Endothelial cell of umbilical vein (primary cell): Measurements from ENCODE around the gene THEM4. TPM values are rescaled to one million over a fixed set of nuclear protein-coding genes. Genes with fewer than 3 reads are reported as not detected.

Experiments
- BruUV-seq: library from RNA; stranded (reverse); fragments of 400-500 nt; replicated peaks from 2 replicates; lab custom pipeline; 2021; lab: Mats Ljungman, UMichigan
- CTCF ChIA-PET: fragments of 300-600, 350-600 bp; sonication (Branson Sonifier 250); formaldehyde crosslinking; loops from one replicate; lab custom pipeline; 2021; ENCODE audit warnings: antibody characterized with exemption, inconsistent platforms; lab: Charles Lee
- POLR2A ChIA-PET: fragments of 300-600, 350-600 bp; sonication (Branson Sonifier 250); formaldehyde crosslinking; loops from one replicate; lab custom pipeline; 2021; ENCODE audit warnings: antibody characterized with exemption, inconsistent platforms; lab: Charles Lee
- DNase-seq: peaks from one replicate; pipeline ENCODE4 v3.0.0-alpha.2; 2011; ENCODE audit warnings: low read depth, low spot score
- FAIRE-seq: peaks from 2 replicates; lab custom pipeline; 2011; peaks lifted over from hg19 to GRCh38; lab: Jason Lieb, UNC
- H2AFZ ChIP-seq: 2 replicates; pipeline ENCODE4 v1.6.0; 2012; ENCODE audit warnings: low read depth, low read length, control low read depth, inconsistent platforms
- H3K27ac ChIP-seq: 2 replicates; pipeline ENCODE4 v1.5.1; 2011; ENCODE audit warnings: low read depth, mild to moderate bottlenecking, control low read depth, low read length, moderate library complexity; ENCODE audit not compliant: insufficient read depth
- H3K27me3 ChIP-seq, 2 experiments: 2 replicates each; pipeline versions ENCODE4 v1.6.0 to v1.6.1; 2011; ENCODE audit warnings: low read length in 2 of 2, mixed read lengths in 1 of 2; ENCODE audit not compliant: control insufficient read depth in 2 of 2, insufficient read depth in 2 of 2
- H3K36me3 ChIP-seq, 2 experiments: 2 replicates in 1 of 2; 3 replicates in 1 of 2; pipeline ENCODE4 v1.5.1; 2011; ENCODE audit warnings: low read length in 2 of 2, mild to moderate bottlenecking in 1 of 2, moderate library complexity in 1 of 2; ENCODE audit not compliant: control insufficient read depth in 2 of 2, insufficient read depth in 2 of 2; ENCODE audit errors: extremely low read depth in 1 of 2
- H3K4me1 ChIP-seq: 3 replicates; pipeline ENCODE4 v1.5.1; 2011; ENCODE audit warnings: mild to moderate bottlenecking, low read length; ENCODE audit not compliant: control insufficient read depth, insufficient read depth; ENCODE audit errors: extremely low read depth
- H3K4me2 ChIP-seq: 2 replicates; pipeline ENCODE4 v1.6.1; 2011; ENCODE audit warnings: low read length, control low read depth, mixed read lengths; ENCODE audit not compliant: insufficient read depth
- H3K4me3 ChIP-seq, 3 experiments: fragments of 200-600 bp in 1 of 3; sonication (generic), shearing (Covaris generic) in 1 of 3; replicated peaks in 1 of 3; 2 replicates each; pipeline ENCODE4 v1.5.1; 2011 to 2016; ENCODE audit warnings: control low read depth in 3 of 3, low read length in 3 of 3, mild to moderate bottlenecking in 2 of 3, inconsistent platforms in 1 of 3, low read depth in 1 of 3, moderate library complexity in 1 of 3; ENCODE audit not compliant: insufficient read depth in 1 of 3
- H3K79me2 ChIP-seq: 2 replicates; pipeline ENCODE4 v1.6.0; 2012; ENCODE audit warnings: low read length, inconsistent platforms; ENCODE audit not compliant: control insufficient read depth, insufficient read depth
- H3K9ac ChIP-seq: replicated peaks from 2 replicates; pipeline ENCODE3; 2011; ENCODE audit warnings: low read length, control low read depth; ENCODE audit not compliant: insufficient read depth; ENCODE audit errors: extremely low read depth
- H3K9me1 ChIP-seq: replicated peaks from 3 replicates; pipeline ENCODE4 v1.6.0; 2011; ENCODE audit warnings: mild to moderate bottlenecking, low read length; ENCODE audit not compliant: control insufficient read depth, insufficient read depth; ENCODE audit errors: extremely low read depth
- H3K9me3 ChIP-seq: replicated peaks from 2 replicates; pipeline ENCODE4 v1.5.1; 2012; ENCODE audit warnings: low read length, inconsistent platforms; ENCODE audit not compliant: control insufficient read depth, insufficient read depth
- H4K20me1 ChIP-seq: replicated peaks from 2 replicates; pipeline ENCODE3; 2011; ENCODE audit warnings: mild to moderate bottlenecking, low read length; ENCODE audit not compliant: control insufficient read depth, insufficient read depth; ENCODE audit errors: extremely low read depth
- EZH2 ChIP-seq: IDR thresholded peaks from 2 replicates; pipeline ENCODE4 v1.6.1; 2012; ENCODE audit warnings: borderline replicate concordance, low read depth, mild to moderate bottlenecking, moderate library complexity, low read length, inconsistent platforms; ENCODE audit not compliant: severe bottlenecking
- FOS ChIP-seq: IDR thresholded peaks from 2 replicates; pipeline ENCODE4 v1.6.1; 2011; ENCODE audit warnings: mild to moderate bottlenecking, low read length, moderate library complexity, borderline replicate concordance; ENCODE audit not compliant: insufficient read depth
- GATA2 ChIP-seq: IDR thresholded peaks from 2 replicates; pipeline ENCODE4 v1.7.0; 2011; ENCODE audit warnings: low read depth, mild to moderate bottlenecking, moderate library complexity, mixed read lengths, low read length; ENCODE audit not compliant: insufficient read length, insufficient read depth
- dilution Hi-C: fragments of 300-500 bp; cut with MboI; formaldehyde crosslinking; loops from one replicate; pipeline ENCODE4 v1.15.0; 2019; ENCODE audit warnings: low sequenced_read_pairs; ENCODE audit not compliant: extremely low pct_ligation_motif_present
- intact Hi-C: fragments of 100-400 bp; cut with micrococcal nuclease; formaldehyde crosslinking; loops from one replicate; pipeline ENCODE4 v1.10.0; 2022
- polyA plus RNA-seq, 4 experiments: library from polyadenylated mRNA; depleted of rRNA in 3 of 4; stranded (reverse) in 3 of 4; unstranded in 1 of 4; fragments of >200 nt; gene quantifications; 2 replicates each; pipeline versions ENCODE4 v1.2.1 to v1.2.3, GENCODE V29; 2011 to 2012; ENCODE audit warnings: missing spikeins in 1 of 4
- total RNA-seq: library from RNA; stranded (reverse); gene quantifications from 2 replicates; pipeline ENCODE4 v1.2.3, GENCODE V29; 2021

THEM4 gene
- total and polyA plus RNA-seq, 2 donors (not counting 3 experiments of a cell fraction or from before 2014, with no cell fraction given), result 22.3 to 24.9 TPM

GRCh38 chr1:151837197-151837596 is 72.1 kb downstream of the THEM4 start:
- dilution Hi-C loops, result no loop called here

GRCh38 chr1:151835596-151835995 is 73.7 kb downstream of the THEM4 start:
- no peak overlapping the region for H2AFZ ChIP-seq
- POLR2A ChIA-PET, result no interaction called here
- dilution Hi-C loops, result no loop called here
- H3K4me2 ChIP-seq, result no peak overlapping the region
- no peaks in the 10 kb centered on the region for H3K9me3 ChIP-seq
- no peaks in the 10 kb centered on the region for H4K20me1 ChIP-seq
- H3K79me2 ChIP-seq, result no peaks in the 10 kb centered on the region
- no peak for TF ChIP-seq GATA2
- CTCF ChIA-PET, result interaction anchor here (0.7 to 2.3 kb wide), 12 partner anchors 15 to 584 kb away, joined by 3 to 17 read pairs (median 8); partner anchors contain the start of gene TDRKH
- peaks cover 6% of the 10 kb centered on the region for H3K4me1 ChIP-seq
- no TSS peak for BruUV-seq
- H3K27me3 ChIP-seq, result peaks cover 7 to 9% of the 10 kb centered on the region in 2 experiments
- no peak overlapping the region for H3K27ac ChIP-seq
- H3K9me1 ChIP-seq, result no peaks in the 10 kb centered on the region
- intact Hi-C loops, result loop anchor here (5.0 kb wide), 2 partner anchors 488 to 533 kb away; partner anchors contain the start of gene RFX5
- H3K36me3 ChIP-seq, result no peaks in the 10 kb centered on the region
- DNase-seq, result no peak
- no peak overlapping the region for H3K9ac ChIP-seq
- H3K4me3 ChIP-seq, result no peak overlapping the region
- no peak for FAIRE-seq

More at GRCh38 chr1:151837197-151837596, 72.1 kb downstream of the THEM4 start:
- H3K9me3 ChIP-seq, result no peaks in the 10 kb centered on the region
- no peak overlapping the region for H3K4me3 ChIP-seq
- no peak overlapping the region for H2AFZ ChIP-seq
- H4K20me1 ChIP-seq, result no peaks in the 10 kb centered on the region
- ChIA-PET POLR2A (no interaction called here), CTCF (interaction anchor here (0.6 to 2.3 kb wide), 35 partner anchors 9 to 536 kb away, joined by 3 to 17 read pairs (median 5); partner anchors contain the start of genes CGN, MRPL9 and TDRKH)
- peak; percentile 20 for TF ChIP-seq FOS
- TF ChIP-seq EZH2, result no peak
- H3K27me3 ChIP-seq, result peaks cover 7 to 9% of the 10 kb centered on the region in 2 experiments
- no TSS peak for BruUV-seq
- H3K36me3 ChIP-seq, result no peaks in the 10 kb centered on the region
- H3K9ac ChIP-seq, result no peak overlapping the region
- H3K27ac ChIP-seq, result no peak overlapping the region
- peaks cover 12% of the 10 kb centered on the region for H3K4me1 ChIP-seq
- H3K9me1 ChIP-seq, result no peaks in the 10 kb centered on the region
- intact Hi-C loops, result loop anchor here (5.0 kb wide), 2 partner anchors 490 to 535 kb away; partner anchors contain the start of gene RFX5
- H3K79me2 ChIP-seq, result no peaks in the 10 kb centered on the region
- FAIRE-seq, result no peak
- no peak overlapping the region for H3K4me2 ChIP-seq
- no peak for DNase-seq
